ENCODE data around the gene TAGAP.

- TF ChIP-seq RFX5 (IDR thresholded peaks at IDR 0.05; ENCODE audit: low read depth, low read length): no peak
- no peak for TF ChIP-seq CTCF (IDR thresholded peaks at IDR 0.05 in 2 of 3, conservative IDR thresholded peaks at IDR 0.05 in 1 of 3; ENCODE audit: control insufficient read depth in 2 of 3, extremely low read depth in 1 of 3, insufficient read depth in 1 of 3, low read depth in 3 of 3, low read length in 3 of 3)
- TF ChIP-seq JUND (IDR thresholded peaks at IDR 0.05; ENCODE audit: low read depth, low read length): no peak
- TF ChIP-seq GABPA (IDR thresholded peaks at IDR 0.05; ENCODE audit: low read depth): no peak
- TF ChIP-seq SMC3 (IDR thresholded peaks at IDR 0.05; ENCODE audit: borderline replicate concordance, low read length): no peak
- no peak for TF ChIP-seq TARDBP (IDR thresholded peaks at IDR 0.05; ENCODE audit: borderline replicate concordance)
- TF ChIP-seq POLR2A (IDR thresholded peaks at IDR 0.05; ENCODE audit: low read depth, low read length): no peak
- no peak for TF ChIP-seq MAX (IDR thresholded peaks at IDR 0.05; ENCODE audit: low read depth, low read length)
- TF ChIP-seq ZNF24 (IDR thresholded peaks at IDR 0.05): no peak
- TF ChIP-seq YY1 (IDR thresholded peaks at IDR 0.05; ENCODE audit: low read depth, low read length): no peak
- no peak for TF ChIP-seq POLR2AphosphoS2 (IDR thresholded peaks at IDR 0.05; ENCODE audit: low read depth, low read length)
- TF ChIP-seq TAF1 (IDR thresholded peaks at IDR 0.05; ENCODE audit: borderline replicate concordance, low read depth, low read length): no peak
Measured at GRCh38 chr6:159023893-159024292, 20.9 kb downstream of the TAGAP start.
